ENCODE measurements around the gene ZNF678.

Gene ZNF678

GRCh38 chr1:227563324-227564201 is at the start of gene ZNF678:
TSS of gene ZNF678 (plus strand) at chr1:227563556. CDS start at chr1:227650992, 87,436 bp downstream.
- no peak for TF ChIP-seq CTCF (conservative IDR thresholded peaks at IDR 0.05; ENCODE audit: low read depth, low read length)
- H3K4me3 ChIP-seq (ENCODE audit: low read length): peak within 1 kb of the TSS; percentile 90
- DNase-seq (ENCODE audit: low read depth): peak; percentile 84

GRCh38 chr1:227518876-227519275 is 44.5 kb upstream of the ZNF678 start:
- TF ChIP-seq CTCF (conservative IDR thresholded peaks at IDR 0.05; ENCODE audit: low read depth, low read length): no peak
- DNase-seq (ENCODE audit: low read depth): no peak
- no peak overlapping the region for H3K4me3 ChIP-seq (ENCODE audit: low read length)

GRCh38 chr1:227521782-227522181 is 41.6 kb upstream of the ZNF678 start:
- TF ChIP-seq CTCF (conservative IDR thresholded peaks at IDR 0.05; ENCODE audit: low read depth, low read length): no peak
- H3K4me3 ChIP-seq (ENCODE audit: low read length): no peak overlapping the region
- no peak for DNase-seq (ENCODE audit: low read depth)

- no peak for TF ChIP-seq CTCF (conservative IDR thresholded peaks at IDR 0.05; ENCODE audit: low read depth, low read length)
- H3K4me3 ChIP-seq (ENCODE audit: low read length): no peak overlapping the region
- DNase-seq (ENCODE audit: low read depth): no peak
Observed at GRCh38 chr1:227526524-227526923, 36.8 kb upstream of the ZNF678 start.

- no peak for DNase-seq (ENCODE audit: low read depth)
- TF ChIP-seq CTCF (conservative IDR thresholded peaks at IDR 0.05; ENCODE audit: low read depth, low read length): no peak
- H3K4me3 ChIP-seq (ENCODE audit: low read length): no peak overlapping the region
Observed at GRCh38 chr1:227532019-227532619, 31.2 kb upstream of the ZNF678 start.

- no peak overlapping the region for H3K4me3 ChIP-seq (ENCODE audit: low read length)
- no peak for TF ChIP-seq CTCF (conservative IDR thresholded peaks at IDR 0.05; ENCODE audit: low read depth, low read length)
- no peak for DNase-seq (ENCODE audit: low read depth)
Observed at GRCh38 chr1:227540170-227541098, 22.9 kb upstream of the ZNF678 start.
